RCC 7860 (cell line): ENCODE results near the gene FAM83F.
A peak's percentile ranks its signal among the peaks of the same experiment; 100 is the strongest.
"Not testable (repeated sequence)": the region's sequence is repeated elsewhere in the genome, so short reads cannot be mapped to it uniquely, and the experiment has no call there.

Source experiments
- DNase-seq: peaks from one replicate; pipeline ENCODE4 v3.0.0-alpha.2; 2015; ENCODE audit warnings: low spot score
- FAIRE-seq: peaks from 2 replicates; lab custom pipeline; 2012; peaks lifted over from hg19 to GRCh38; lab: Jason Lieb, UNC

The FAM83F gene

GRCh38 chr22:40014667-40015248 lies 20.0 kb downstream of the FAM83F start:
- DNase-seq, result no peak
- no peak for FAIRE-seq

GRCh38 chr22:40015358-40015976 lies 20.7 kb downstream of the FAM83F start:
- no peak for DNase-seq
- no peak for FAIRE-seq

- FAIRE-seq, result no peak
- DNase-seq, result no peak
These were observed 23.3 kb downstream of the FAM83F start for GRCh38 chr22:40018051-40018450.

- no peak for DNase-seq
- FAIRE-seq, result no peak
These were observed 24.3 kb downstream of the FAM83F start for GRCh38 chr22:40019100-40019499.

GRCh38 chr22:40020956-40021355 lies 26.2 kb downstream of the FAM83F start:
- FAIRE-seq, result no peak
- DNase-seq, result no peak

- DNase-seq (no peak), FAIRE-seq (no peak)
These were observed 26.7 kb downstream of the FAM83F start for GRCh38 chr22:40021401-40022000.

- no peak for DNase-seq
- FAIRE-seq, result no peak
These were observed 27.9 kb downstream of the FAM83F start for GRCh38 chr22:40022536-40023240.

- DNase-seq (no peak), FAIRE-seq (no peak)
These were observed 28.6 kb downstream of the FAM83F start for GRCh38 chr22:40023341-40023841.

- FAIRE-seq (no peak), DNase-seq (peak; percentile 29)
These were observed 29.7 kb downstream of the FAM83F start for GRCh38 chr22:40024201-40025061.

GRCh38 chr22:40025062-40025379 lies 30.3 kb downstream of the FAM83F start:
- not testable (repeated sequence) for DNase-seq, FAIRE-seq

GRCh38 chr22:40025856-40026255 lies 31.1 kb downstream of the FAM83F start:
- FAIRE-seq (no peak), DNase-seq (no peak)

GRCh38 chr22:40026641-40027040 lies 31.9 kb downstream of the FAM83F start:
- DNase-seq, result no peak
- no peak for FAIRE-seq

- no peak for FAIRE-seq
- no peak for DNase-seq
These were observed 32.7 kb downstream of the FAM83F start for GRCh38 chr22:40027191-40028097.

- DNase-seq (no peak), FAIRE-seq (no peak)
These were observed 33.3 kb downstream of the FAM83F start for GRCh38 chr22:40028098-40028425.

GRCh38 chr22:40029189-40029890 lies 34.6 kb downstream of the FAM83F start:
- no peak for FAIRE-seq
- DNase-seq, result no peak

GRCh38 chr22:40030026-40030757 lies 35.4 kb downstream of the FAM83F start:
- FAIRE-seq (no peak), DNase-seq (no peak)

GRCh38 chr22:40030758-40031095 lies 36.0 kb downstream of the FAM83F start:
- FAIRE-seq (no peak), DNase-seq (no peak)

- FAIRE-seq (no peak), DNase-seq (no peak)
These were observed 37.2 kb downstream of the FAM83F start for GRCh38 chr22:40031766-40032470.
